Measurements from ENCODE around the gene CEMIP2. TPM values are rescaled to one million over a fixed set of nuclear protein-coding genes. Genes with fewer than 3 reads are reported as not detected.
A peak's percentile ranks its signal among the peaks of the same experiment; 100 is the strongest.

CEMIP2 gene
- total and polyA plus RNA-seq, 12 donors = 4.7 to 34.9 (median 9.6) TPM

GRCh38 chr9:71781391-71781790 lies 13.1 kb upstream of the CEMIP2 start:
- Histone ChIP-seq H3K4me3 (no peak overlapping the region), H3K27ac (peak overlapping the region in 1 of 10 donors; percentile 74), H3K36me3 (no peaks in the 10 kb centered on the region), H3K27me3 (no peaks in the 10 kb centered on the region), H3K9me3 (no peaks in the 10 kb centered on the region), H3K4me1 (peaks cover 0 to 3% (median 0%) of the 10 kb centered on the region in 9 donors)
- ATAC-seq = no peak
- DNase-seq = no peak
- intact Hi-C loops (cut with DNase I) = no loop called here
- TF ChIP-seq, protein P1, sequence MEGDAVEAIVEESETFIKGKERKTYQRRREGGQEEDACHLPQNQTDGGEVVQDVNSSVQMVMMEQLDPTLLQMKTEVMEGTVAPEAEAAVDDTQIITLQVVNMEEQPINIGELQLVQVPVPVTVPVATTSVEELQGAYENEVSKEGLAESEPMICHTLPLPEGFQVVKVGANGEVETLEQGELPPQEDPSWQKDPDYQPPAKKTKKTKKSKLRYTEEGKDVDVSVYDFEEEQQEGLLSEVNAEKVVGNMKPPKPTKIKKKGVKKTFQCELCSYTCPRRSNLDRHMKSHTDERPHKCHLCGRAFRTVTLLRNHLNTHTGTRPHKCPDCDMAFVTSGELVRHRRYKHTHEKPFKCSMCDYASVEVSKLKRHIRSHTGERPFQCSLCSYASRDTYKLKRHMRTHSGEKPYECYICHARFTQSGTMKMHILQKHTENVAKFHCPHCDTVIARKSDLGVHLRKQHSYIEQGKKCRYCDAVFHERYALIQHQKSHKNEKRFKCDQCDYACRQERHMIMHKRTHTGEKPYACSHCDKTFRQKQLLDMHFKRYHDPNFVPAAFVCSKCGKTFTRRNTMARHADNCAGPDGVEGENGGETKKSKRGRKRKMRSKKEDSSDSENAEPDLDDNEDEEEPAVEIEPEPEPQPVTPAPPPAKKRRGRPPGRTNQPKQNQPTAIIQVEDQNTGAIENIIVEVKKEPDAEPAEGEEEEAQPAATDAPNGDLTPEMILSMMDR (IDR thresholded peaks at IDR 0.05) = no peak

DNA sequence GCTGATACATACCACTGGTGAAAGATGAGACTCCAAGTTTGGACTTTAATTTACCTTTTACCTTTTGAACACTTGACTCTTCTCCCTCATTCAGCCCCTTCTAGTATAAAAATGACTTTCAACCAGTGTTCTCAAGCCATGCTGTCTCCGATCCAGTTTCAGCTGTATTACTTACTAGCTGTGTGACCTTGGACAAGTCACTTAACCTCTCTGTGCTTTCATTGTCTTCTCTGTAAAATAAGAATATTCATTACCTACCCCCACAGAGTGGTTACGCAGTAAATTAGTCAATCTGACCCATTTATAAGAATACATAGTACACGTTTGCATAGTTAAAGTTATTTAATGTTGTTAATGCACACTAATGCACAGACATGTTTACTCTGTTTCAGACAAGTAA lies 12.6 kb upstream of the CEMIP2 start:
- Histone ChIP-seq H3K4me3 (no peak overlapping the region), H3K27me3 (no peaks in the 10 kb centered on the region), H3K9me3 (no peaks in the 10 kb centered on the region), H3K27ac (peak overlapping the region in 1 of 10 donors; percentile 43), H3K4me1 (peaks cover 0 to 3% (median 0%) of the 10 kb centered on the region in 9 donors), H3K36me3 (no peaks in the 10 kb centered on the region)
- 93 to 97% methylated on average over 3 of the region's 3 CpGs for WGBS, 2 donors
- no peak for ATAC-seq
- no peak for DNase-seq
- intact Hi-C loops (cut with DNase I) = no loop called here
- TF ChIP-seq, protein P1 (IDR thresholded peaks at IDR 0.05) = no peak

DNA sequence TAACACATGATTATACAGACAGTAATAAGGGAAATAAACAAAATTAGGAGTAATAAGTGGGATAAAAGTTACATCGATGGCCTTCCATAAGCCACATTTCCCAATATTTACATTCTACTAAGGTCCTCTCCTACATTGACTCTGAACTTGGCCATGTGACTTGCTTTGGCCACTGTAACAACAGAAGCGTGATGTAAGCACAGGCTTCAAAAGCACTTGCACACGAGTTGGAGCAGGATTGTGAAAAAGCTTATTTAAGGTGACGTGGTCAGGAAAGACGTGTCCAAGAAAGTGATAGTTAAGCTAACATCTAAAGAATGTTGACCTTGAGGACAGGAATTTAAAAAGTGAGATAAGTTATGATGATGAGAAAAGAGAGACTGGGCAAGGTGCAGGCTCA lies 9.8 kb upstream of the CEMIP2 start:
- 85 to 86% methylated on average over 5 of the region's 5 CpGs for WGBS, 2 donors
- H3K27me3 ChIP-seq = no peaks in the 10 kb centered on the region
- no peaks in the 10 kb centered on the region for H3K36me3 ChIP-seq
- ATAC-seq = no peak
- intact Hi-C loops (cut with DNase I) = loop anchor here in 1 of 10 donors (10.0 kb wide), 1 partner anchor 493 kb away; no protein-coding TSS in a partner anchor
- peaks cover 0 to 3% (median 0%) of the 10 kb centered on the region in 9 donors for H3K4me1 ChIP-seq
- no peak overlapping the region for H3K27ac ChIP-seq
- TF ChIP-seq, protein P1 (IDR thresholded peaks at IDR 0.05) = no peak
- H3K4me3 ChIP-seq = no peak overlapping the region
- H3K9me3 ChIP-seq = no peaks in the 10 kb centered on the region
- DNase-seq = no peak

DNA sequence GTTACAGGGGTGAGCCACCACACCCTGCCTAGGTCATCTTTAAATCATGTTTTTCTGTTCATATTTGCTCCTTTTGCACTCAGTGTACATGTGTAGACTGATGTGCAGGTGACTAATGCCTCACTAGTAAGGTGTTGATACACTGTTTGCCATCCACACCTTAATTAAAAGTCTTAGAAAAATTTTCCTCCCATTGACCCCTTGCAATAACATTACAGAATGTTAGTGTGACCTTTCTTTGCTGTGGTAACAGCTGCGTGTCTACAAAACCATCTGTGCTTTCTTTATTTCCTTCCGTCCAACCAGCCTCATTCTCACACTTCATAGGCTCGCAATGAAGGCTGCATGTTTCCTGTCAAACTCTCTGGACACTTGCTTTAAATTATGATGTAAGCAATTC lies 6.6 kb upstream of the CEMIP2 start:
- no peak overlapping the region for H3K27ac ChIP-seq
- H3K9me3 ChIP-seq = no peaks in the 10 kb centered on the region
- H3K36me3 ChIP-seq = no peaks in the 10 kb centered on the region
- H3K4me1 ChIP-seq = peaks cover 0 to 6% (median 3%) of the 10 kb centered on the region in 9 donors
- intact Hi-C loops (cut with DNase I) = loop anchor here in 1 of 10 donors (10.0 kb wide), 1 partner anchor 490 kb away; no protein-coding TSS in a partner anchor
- DNase-seq (no peak), ATAC-seq (no peak)
- 57 to 69% methylated on average over 3 of the region's 3 CpGs for WGBS, 2 donors
- no peak overlapping the region for H3K4me3 ChIP-seq
- TF ChIP-seq, protein P1 (IDR thresholded peaks at IDR 0.05) = no peak
- no peaks in the 10 kb centered on the region for H3K27me3 ChIP-seq
